Gastrocnemius medialis (tissue), 4 donors: Measurements from ENCODE around the gene USH2A.

Experiments used
- POLR2A ChIP-seq, 2 donors: fragments of 450-650 bp; IDR thresholded peaks; one replicate each; pipeline ENCODE4 v1.6.1; 2017; ENCODE audit warnings: antibody characterized with exemption in 2 of 2, mild to moderate bottlenecking in 2 of 2, moderate library complexity in 2 of 2
- TF ChIP-seq, protein P1 (sequence below), 5 experiments: fragments of 450-650 bp in 3 of 5; fragments of 200-600 bp in 2 of 5; sonication (generic) in 2 of 5; IDR thresholded peaks in 4 of 5; conservative IDR thresholded peaks in 1 of 5; 1 replicate in 4 of 5; 2 replicates in 1 of 5; pipeline ENCODE4 v1.5.1; 2016 to 2019; ENCODE audit warnings: antibody characterized with exemption in 5 of 5, mild to moderate bottlenecking in 3 of 5, moderate library complexity in 3 of 5

DNA sequence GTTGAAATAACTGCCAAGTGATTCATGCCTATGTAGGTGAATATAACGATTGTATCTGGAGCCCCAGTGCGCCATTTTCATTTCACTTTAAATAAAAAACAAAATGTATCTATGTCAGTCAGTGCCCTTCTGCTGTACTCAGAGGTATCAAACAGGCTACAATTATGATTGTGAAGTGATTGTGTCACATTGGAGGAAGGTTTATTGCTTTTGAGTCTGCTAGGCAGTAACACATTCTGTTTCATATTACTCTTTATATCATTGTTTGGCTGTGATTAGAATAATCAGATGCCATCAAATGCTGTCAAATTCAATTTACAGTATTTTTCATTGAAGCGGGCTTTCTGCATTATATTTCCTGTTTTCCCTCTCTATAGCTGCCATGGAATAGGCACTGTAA is 684.2 kb downstream of the USH2A start:
- no peak for TF ChIP-seq POLR2A (IDR thresholded peaks at IDR 0.05)
- TF ChIP-seq, protein P1, sequence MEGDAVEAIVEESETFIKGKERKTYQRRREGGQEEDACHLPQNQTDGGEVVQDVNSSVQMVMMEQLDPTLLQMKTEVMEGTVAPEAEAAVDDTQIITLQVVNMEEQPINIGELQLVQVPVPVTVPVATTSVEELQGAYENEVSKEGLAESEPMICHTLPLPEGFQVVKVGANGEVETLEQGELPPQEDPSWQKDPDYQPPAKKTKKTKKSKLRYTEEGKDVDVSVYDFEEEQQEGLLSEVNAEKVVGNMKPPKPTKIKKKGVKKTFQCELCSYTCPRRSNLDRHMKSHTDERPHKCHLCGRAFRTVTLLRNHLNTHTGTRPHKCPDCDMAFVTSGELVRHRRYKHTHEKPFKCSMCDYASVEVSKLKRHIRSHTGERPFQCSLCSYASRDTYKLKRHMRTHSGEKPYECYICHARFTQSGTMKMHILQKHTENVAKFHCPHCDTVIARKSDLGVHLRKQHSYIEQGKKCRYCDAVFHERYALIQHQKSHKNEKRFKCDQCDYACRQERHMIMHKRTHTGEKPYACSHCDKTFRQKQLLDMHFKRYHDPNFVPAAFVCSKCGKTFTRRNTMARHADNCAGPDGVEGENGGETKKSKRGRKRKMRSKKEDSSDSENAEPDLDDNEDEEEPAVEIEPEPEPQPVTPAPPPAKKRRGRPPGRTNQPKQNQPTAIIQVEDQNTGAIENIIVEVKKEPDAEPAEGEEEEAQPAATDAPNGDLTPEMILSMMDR (IDR thresholded peaks at IDR 0.05 in 4 of 5, conservative IDR thresholded peaks at IDR 0.05 in 1 of 5): no peak
